Renal cortical epithelial cell (primary cell): ENCODE data around the gene DLG1. TPM values are rescaled to one million over a fixed set of nuclear protein-coding genes. Genes with fewer than 3 reads are reported as not detected.
"Not testable (repeated sequence)": the region's sequence is repeated elsewhere in the genome, so short reads cannot be mapped to it uniquely, and the experiment has no call there.

Experiments used
- DNase-seq: peaks from one replicate; pipeline ENCODE4 v3.0.0-alpha.2; 2011; ENCODE audit warnings: low read depth
- total RNA-seq: library from RNA; depleted of rRNA; stranded (reverse); fragments of >200 nt; gene quantifications from 2 replicates; pipeline ENCODE4 v1.2.3, GENCODE V29; 2014

Gene DLG1
- total RNA-seq, 1 donor from 2014 or later, result 197 TPM

DNA sequence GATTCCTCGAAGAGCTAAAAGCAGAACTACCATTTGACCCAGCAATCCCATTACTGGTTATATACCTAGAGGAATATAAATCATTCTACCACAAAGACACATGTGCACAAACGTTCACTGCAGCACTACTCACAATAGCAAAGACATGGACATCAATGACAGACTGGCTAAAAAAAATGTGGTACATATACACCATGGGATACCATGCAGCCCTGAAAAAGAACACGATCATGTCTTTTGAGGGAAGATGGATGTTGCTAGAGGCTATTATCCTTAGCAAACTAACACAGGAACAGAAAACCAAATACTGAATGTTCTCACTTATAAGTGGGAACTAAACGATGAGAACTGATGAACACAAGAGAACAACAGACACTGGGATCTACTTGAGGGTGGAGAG lies 86.7 kb downstream of the DLG1 start:
- not testable (repeated sequence) for DNase-seq

DNA sequence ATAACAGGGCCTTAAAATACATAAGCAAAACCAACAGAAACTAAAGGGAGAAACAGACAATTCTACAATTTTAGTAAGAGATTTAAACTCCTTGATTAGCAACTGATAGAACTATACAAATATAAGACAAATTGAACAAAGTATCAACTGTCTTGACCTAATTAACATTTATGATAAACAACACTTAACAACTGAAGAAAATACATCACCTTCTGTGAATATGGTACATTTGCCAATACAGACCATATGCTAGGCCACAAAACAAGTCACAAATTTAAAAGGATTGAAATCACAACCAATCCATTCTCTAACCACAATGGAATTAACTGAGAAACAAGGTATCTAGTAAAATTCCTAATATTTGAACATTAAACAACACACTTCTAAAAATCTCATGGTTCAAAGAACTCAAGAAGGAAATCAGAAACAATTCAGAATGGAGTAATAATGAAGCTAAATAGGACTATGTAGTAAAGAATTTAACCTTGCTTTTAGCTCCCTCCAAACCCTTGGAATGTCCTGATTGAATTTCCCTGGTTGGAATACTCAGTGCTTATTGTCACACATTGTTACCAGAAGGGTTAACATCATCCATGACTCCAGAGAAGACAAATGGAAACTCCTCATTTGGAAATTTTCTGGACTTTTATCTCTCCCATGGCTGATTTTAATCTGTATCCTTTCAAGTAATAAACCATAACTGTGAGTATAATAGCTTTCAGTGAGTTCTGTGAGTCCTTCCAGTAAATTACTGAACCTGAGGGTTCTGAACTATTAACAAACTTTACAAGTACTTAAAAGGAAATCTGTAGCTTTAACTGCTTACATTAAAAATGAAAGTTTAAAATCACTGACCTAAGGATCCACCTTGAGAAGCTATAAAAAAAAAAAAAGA lies 88.8 kb downstream of the DLG1 start:
- peak; percentile 17 for DNase-seq

DNA sequence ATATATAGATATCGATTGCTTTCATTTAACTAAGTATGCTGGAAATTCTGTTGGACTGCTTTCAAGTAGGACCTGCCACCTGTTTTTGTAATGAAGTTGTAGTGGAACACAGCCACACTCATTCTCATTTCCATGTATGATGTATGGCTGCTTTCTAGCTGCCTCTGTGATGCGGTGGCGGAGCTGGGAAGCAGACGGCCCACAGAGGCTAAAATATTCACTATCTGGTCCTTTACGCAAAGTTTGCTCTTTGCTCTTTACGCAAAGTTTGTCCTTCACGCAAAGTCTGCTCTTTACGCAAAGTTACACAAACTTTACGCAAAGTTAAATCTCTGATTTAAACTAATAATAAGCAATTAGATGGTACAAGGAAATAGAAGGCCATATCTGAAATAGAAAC lies 91.5 kb downstream of the DLG1 start:
- no peak for DNase-seq

DNA sequence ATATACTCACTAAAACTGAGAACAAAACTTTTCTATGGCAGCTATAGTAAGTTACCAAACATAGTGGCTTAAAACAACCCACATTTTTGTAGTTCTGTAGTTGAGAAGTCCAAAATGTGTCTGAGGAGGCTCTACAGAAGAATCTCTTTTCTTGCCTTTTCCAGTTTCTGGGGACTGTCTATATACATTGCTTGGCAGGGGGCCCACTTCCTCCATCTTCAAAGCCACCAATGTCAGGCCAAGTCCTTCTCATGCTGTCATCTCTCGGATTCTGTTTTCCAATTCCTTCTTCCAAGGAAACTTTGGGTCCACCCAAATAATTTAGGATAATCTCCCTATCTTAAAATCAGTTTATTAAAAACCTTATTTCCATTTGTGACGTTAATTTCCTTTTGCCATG lies 92.7 kb downstream of the DLG1 start:
- DNase-seq, result no peak

DNA sequence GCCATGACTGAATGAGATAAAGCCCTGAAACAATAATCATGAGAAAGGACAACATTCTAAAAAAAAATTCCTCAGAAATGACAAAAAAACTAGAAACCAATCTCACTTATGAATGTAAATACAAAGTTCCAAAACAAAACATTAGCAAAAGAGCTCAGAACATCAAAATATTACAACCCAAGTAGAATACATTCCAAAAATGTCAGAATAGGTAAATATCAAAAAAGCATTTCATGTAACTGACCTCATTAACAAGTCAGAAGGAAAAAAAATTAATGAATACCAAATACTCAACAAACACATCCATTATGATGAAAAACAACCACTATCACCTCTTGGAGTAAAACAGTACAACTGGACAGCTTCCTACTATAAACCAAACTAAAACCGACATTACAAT lies 93.1 kb downstream of the DLG1 start:
- no peak for DNase-seq

DNA sequence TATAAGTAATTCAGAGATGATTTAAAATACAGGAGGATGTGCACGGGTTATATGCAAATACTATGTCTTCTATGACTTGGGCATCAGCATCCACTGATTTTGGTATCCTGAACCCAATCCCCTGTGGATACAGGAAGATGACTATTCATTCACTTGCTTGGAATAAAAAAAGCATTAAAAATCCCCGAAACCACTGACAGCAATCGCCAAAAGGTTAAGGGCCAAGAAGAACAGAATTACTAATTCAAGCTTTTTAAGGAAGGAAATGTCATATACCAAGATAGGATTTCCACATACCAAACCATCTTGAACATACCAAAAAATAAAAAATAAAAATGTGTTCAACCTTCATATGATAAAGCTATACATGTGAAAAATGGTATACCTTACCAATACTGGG lies 93.7 kb downstream of the DLG1 start:
- no peak for DNase-seq

DNA sequence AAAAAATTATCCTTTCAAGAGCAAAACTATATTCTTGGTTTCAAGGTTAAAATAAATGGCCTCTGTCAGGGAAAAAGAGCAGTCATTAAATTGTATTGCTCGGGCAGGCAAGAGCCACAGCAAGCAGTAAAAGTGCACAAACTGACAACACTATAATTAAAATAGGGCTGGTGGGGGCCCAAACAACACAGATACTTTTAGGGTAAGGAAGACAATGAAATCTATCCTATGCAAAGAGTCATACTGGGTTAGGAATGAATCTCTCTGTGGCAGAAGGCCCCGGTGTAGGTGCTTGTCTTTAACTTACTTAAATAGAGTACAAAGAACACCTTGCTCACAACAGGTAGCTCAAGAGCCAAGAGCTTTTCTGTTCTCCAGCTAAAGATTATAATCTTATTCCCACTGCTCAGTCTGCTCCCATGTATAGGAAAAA lies 94.7 kb downstream of the DLG1 start:
- DNase-seq, result no peak

DNA sequence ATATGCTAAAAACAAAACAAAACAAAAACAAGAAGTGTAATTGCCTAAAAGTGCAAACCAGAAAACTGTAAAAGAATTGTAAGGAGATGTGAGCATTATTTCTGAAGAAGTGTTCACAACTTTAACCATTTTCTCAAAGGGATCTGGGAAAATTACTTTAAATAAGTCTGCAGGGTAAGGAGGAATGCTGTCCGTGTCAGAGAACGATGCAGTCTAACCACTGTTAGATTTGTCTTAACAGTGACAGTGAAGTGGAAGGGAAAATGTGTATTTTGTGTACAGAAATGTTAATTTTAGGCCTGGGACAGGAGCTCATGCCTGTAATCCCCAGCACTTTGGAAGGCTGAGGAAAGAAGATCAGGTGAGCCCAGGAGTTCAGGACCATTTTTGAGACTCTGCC lies 95.7 kb downstream of the DLG1 start:
- no peak for DNase-seq

DNA sequence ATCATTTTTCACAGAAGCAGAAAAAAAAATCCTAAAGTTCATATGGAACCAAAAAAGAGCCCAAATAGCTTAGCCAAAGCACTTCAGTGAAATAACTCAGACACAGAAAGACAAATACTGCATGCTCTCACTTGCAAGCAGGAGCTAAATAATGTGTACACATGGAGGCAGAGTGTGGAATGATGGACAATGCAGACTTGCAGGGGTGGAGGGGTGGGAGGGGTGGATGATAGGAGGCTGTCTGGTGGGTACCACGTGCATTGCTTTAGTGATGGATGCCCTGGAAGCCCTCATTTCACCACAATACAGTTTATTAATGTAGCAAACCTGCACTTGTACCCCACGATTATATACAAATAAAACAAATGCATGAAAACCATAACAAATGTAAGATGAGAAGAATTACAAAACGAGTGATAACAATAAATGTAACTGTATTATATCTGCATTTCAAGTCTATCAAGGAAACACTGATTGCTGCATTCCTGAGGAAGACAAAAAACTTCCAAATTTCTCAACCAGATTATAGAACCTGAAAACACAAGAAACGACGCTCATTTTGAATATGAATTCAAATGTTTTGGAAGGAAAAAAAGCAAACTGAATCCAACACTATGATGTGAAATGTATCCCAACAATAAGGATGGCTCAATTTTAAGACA lies 96.5 kb downstream of the DLG1 start:
- no peak for DNase-seq

DNA sequence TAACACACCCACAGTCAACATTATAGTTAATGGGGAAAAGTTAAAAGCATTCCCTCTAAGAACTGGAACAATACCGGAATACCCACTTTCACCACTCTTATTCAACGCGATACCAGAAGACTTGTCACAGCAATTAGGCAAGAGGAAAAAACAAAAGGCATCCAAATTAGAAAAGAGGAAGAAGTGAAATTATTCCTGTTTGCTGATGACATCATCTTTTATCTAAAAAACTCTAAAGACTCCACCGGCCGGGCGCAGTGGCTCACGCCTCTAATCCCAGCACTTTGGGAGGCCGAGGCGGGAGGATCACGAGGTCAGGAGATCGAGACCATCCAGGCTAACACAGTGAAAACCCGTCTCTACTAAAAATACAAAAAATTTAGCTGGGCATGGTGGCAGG lies 97.6 kb downstream of the DLG1 start:
- not testable (repeated sequence) for DNase-seq

DNA sequence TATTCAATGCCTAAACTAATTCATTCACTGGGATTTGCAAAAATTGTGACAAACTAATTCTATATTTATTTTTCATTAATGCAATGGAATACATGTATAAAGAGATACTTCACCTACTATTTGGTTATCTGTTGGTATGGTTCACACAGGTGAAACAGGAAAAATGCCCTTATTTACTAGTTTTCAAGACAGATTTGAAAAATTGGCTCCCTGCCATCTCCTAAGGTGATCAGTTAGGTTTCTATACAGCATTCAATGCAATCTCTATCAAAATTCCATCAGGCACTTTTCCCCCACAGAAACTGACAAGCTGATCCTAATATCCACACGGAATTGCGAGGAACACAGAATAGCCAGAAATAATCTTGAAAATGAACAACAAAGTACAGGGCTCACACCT lies 101.1 kb downstream of the DLG1 start:
- DNase-seq, result no peak

DNA sequence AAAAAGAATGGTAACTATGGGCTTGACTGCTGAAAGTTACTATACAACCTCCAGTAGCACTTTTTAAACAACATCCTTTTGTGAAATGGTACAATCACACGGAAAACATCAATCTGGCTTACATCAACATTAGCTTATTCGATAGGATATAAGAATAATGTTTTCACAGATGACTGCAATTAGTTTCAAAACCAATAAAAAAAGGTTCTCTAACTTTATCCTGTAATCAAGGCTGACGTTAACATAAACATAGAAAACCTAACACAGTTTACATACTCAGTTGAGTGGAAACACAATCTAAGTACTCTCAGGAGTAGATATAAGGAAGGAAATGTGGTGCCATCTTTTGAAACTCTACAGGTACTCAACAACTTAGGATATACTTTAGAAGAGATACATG lies 102.2 kb downstream of the DLG1 start:
- no peak for DNase-seq

DNA sequence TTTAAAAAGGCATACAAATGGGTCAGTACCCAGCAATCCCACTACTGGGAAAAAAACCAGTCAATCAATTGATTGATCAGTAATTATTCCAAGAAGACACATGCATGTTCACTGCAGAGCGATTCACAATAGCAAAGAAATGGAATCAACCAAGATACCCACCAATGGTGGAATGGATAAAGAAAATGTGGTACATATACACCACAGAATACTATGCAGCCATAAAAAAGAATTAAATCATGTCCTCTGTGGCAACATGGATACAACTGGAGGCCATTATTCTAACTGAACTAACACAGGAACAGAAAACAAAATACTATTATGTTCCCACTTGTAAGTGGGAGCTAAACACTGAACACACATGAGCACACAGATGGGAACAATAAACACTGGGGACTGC lies 103.1 kb downstream of the DLG1 start:
- no peak for DNase-seq

DNA sequence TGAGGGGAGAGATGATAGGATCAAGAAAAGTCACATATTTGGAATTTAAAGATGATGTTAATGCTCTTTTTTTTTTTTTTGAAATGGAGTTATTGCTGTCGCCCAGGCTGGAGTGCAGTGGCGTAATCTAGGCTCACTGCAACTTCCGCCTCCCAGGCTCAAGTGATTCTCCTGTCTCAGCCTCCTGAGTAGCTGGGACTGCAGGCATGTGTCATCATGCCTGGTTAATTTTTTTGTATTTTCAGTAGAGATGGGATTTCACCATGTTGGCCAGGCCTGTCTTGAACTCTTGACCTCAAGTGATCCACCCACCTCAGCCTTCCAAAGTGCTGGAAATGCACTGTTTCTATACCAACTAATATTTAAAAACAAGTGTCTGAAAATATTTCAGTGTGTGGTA lies 104.7 kb downstream of the DLG1 start:
- not testable (repeated sequence) for DNase-seq

DNA sequence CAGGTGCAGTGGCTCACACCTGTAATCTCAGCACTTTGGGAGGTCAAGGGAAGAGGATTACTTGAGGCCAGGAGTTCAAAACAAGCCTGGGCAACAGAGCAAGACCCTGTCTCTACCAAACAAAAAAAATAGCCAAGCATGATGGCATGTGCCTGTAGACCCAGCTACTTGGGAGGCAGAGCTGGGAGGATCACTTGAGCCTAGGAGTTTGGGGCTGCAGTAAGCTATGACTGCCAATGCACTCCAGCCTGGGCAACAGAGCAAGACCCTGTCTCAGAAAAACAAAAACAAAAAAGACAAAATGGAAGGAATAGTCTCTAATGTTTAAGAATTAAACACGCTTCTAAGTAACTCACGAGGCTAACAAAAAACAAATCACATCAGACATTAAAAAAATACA lies 106.5 kb downstream of the DLG1 start:
- DNase-seq, result no peak

DNA sequence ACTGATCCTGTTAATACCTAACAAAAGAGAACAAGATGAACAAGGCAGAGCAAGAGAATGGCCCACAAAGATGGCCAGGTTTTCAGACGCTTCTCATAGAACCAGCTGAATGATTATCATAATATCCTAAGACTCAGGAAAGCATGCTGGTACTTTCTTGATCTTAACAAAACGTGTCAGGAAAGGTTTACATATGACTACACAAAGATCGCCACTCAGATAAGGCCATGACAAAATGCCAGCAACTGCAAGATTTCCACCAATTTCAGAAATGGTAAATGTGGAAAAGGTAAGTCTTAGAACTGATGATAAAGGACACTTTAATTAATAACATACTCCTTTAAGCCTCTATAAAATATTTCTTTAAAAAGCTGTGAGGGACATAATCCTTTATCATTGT lies 108.8 kb downstream of the DLG1 start:
- no peak for DNase-seq

DNA sequence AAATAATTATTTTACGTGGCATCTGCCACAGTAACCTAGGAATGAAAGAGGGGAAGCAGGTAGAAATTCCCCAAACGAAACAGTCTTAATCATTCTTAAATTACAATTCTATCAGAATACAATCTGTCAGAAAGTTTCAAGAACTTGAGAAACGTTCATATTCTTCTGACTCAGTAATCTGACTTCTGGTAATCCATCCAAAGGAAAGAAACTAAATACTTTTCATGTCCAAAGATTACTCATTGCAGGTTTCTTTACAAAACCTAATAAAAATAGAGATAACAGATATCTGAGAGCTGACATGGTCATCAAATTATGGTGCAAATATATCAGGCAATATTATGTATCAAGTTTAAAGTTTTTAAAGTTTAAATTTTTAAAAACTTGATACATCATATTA lies 109.4 kb downstream of the DLG1 start:
- no peak for DNase-seq

DNA sequence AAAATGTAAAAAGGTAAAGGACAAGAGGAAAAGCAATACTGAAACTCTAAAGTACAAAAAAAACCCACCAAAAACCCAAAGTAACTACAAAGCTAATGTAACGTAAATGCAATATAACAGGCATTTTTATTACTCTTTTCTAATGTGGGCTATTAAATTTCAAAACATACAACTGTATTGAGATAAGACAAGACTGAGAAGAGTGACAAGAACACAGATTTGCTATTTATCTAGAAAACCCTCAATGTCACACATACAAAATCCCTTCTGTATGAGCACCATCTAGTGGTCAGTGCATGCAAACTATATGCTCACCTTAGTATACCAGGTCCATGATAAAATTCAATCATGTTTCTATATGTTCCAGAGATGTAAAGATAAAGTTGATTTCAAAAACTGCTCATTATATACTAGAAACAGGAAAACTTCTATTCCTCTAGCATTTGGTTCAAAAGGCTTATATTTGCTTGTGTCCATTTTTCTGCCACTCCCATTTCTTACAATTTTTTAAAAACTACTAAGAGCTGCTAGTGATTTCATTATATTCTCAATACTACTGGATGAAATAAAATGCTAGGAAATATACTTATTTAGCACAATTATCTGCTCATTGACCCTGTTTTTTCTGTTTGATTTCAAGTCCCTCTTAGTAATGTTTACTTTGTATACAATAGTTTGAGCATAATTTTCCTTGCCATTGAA lies 111.4 kb downstream of the DLG1 start:
- DNase-seq, result peak; percentile 71

DNA sequence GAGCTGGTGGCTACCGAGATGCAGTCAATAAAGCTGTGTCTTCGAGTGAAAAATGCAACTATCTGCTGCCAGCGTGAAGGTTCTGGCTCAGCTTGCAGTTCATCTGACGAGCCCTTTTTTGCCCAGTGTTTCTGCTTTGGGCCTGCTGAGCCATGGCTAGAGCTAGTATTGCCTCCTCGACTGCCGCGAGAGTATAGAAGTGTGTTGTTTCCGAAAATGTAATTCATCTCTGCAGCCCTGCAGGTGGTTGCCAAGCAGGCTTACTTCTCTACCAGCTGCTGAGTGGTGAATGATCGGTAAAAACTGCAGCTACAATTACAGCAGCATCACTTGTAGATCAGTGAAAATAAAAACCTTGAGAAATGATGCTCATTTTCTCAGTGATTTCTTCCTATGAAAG lies 114.8 kb downstream of the DLG1 start:
- no peak for DNase-seq

DNA sequence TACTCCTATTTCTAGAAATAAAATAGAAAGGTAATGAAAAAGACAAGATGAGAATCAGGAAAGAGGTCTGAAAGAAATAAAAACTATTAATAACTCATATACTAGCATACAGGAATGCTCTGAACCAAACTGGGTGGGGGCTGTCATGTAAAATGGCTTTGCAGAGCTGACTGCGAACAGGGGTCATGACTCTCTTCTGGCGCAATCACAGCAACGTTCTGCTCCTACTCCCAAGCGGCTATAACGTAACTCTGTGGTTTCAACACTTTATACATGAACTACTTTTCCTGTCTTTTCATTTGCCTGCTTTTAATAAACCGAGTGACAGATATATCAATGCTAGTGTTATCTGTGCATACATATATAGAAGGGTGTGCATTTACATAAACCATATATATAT lies 116.7 kb downstream of the DLG1 start:
- no peak for DNase-seq

DNA sequence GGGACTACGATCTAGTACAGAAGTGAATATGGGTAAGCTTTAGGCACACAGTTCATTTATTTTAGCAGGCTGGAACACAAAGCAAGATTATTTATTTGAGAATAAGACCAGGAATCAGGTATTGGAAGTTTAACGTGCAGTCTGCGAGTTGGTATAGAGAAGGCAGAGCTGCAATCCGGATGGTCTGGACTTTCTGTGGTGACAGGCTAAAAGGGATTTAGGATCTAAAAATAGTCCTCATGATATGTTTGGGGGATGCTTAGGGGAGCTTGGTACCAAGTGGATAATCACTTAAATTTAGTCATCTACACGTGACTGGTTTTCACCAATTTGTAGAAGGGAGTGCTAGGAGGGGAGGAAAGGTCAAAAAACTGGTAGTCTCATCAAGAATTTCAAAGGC lies 119.4 kb downstream of the DLG1 start:
- no peak for DNase-seq

DNA sequence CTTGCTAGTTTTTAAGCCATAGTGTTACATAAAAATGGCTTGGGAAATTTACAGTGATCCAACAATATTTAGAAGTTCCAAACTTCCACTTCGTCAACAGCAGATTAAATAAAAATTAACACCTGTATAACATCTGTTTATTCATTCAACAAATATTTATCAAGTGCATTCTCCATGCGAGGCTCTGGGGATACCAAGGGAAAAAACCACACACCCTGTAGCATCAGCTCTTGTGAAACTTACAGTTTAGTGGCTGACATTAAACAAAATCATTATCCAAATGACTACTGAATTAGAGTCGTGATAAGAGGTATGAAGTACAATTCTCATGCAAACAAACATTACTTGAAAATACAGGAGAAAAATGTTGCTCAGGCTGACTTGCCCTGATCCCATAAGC lies 122.9 kb downstream of the DLG1 start:
- no peak for DNase-seq

DNA sequence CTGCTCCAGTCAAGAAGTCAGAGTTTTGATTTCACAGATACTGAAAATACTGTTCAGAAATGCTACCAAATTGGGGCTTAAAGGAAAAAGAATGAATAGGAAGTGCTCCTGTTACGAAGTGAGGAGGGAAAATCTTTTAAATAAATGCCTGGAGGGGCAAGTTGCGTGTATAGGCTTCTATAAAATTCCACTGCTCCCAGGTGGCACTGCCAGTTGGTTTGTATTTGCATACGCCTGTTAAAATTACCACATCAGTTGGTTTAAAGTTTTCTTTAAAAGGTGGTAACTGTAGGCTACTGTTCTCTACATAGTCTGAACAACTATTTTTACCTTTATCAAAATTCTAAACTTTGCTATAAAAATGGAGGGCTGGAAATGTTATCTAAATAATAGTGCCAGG lies 123.5 kb downstream of the DLG1 start:
- DNase-seq, result no peak
